Liver (tissue), 9 donors: ENCODE data around the gene MSL1. TPM values are rescaled to one million over a fixed set of nuclear protein-coding genes. Genes with fewer than 3 reads are reported as not detected.
A peak's percentile ranks its signal among the peaks of the same experiment; 100 is the strongest.

ENCODE experiments used
- DNase-seq: peaks from one replicate; pipeline ENCODE4 v3.0.0-alpha.2; 2017; ENCODE audit warnings: low spot score
- H3K27ac ChIP-seq, 2 donors: one replicate each; pipeline ENCODE4 v1.7.0; 2013; ENCODE audit warnings: inconsistent platforms in 2 of 2, low read length in 2 of 2, control low read depth in 1 of 2, low read depth in 1 of 2, mild to moderate bottlenecking in 1 of 2
- H3K27me3 ChIP-seq, 4 donors: one replicate each; pipeline versions ENCODE4 v1.6.1 to v1.7.0; 2013; ENCODE audit warnings: low read length in 3 of 4, inconsistent platforms in 1 of 4, mild to moderate bottlenecking in 1 of 4, moderate library complexity in 1 of 4; ENCODE audit not compliant: control insufficient read depth in 4 of 4, insufficient read depth in 4 of 4
- H3K36me3 ChIP-seq, 4 donors: one replicate each; pipeline versions ENCODE4 v1.6.1 to v1.7.0; 2013; ENCODE audit warnings: low read length in 3 of 4, mild to moderate bottlenecking in 3 of 4, low read depth in 1 of 4, moderate library complexity in 1 of 4; ENCODE audit not compliant: control insufficient read depth in 4 of 4, insufficient read depth in 3 of 4
- H3K4me1 ChIP-seq, 4 donors: one replicate each; pipeline versions ENCODE4 v1.6.1 to v1.7.0; 2013; ENCODE audit warnings: low read length in 3 of 4, mild to moderate bottlenecking in 3 of 4, moderate library complexity in 1 of 4; ENCODE audit not compliant: control insufficient read depth in 4 of 4, insufficient read depth in 4 of 4
- H3K4me3 ChIP-seq, 3 donors: one replicate each; pipeline versions ENCODE4 v1.6.1 to v1.7.0; 2013; ENCODE audit warnings: low read length in 3 of 3, control low read depth in 1 of 3, low read depth in 1 of 3, mild to moderate bottlenecking in 1 of 3
- H3K9ac ChIP-seq, 2 donors: one replicate each; pipeline ENCODE4 v1.7.0; 2013; ENCODE audit warnings: low read length in 2 of 2, mild to moderate bottlenecking in 2 of 2, moderate library complexity in 2 of 2, control low read depth in 1 of 2, low read depth in 1 of 2
- H3K9me3 ChIP-seq, 4 donors: one replicate each; pipeline versions ENCODE4 v1.6.1 to v1.7.0; 2013; ENCODE audit warnings: low read length in 3 of 4; ENCODE audit not compliant: control insufficient read depth in 4 of 4
- EGR1 ChIP-seq, 2 donors: IDR thresholded peaks; 2 replicates each; pipeline ENCODE4 v1.6.1; 2016 to 2018; ENCODE audit warnings: antibody characterized with exemption in 2 of 2, low read depth in 2 of 2
- FOXA1 ChIP-seq: IDR thresholded peaks from 2 replicates; pipeline ENCODE4 v1.6.1; 2016; ENCODE audit warnings: antibody characterized with exemption
- FOXA2 ChIP-seq: IDR thresholded peaks from 2 replicates; pipeline ENCODE4 v1.6.1; 2016; ENCODE audit warnings: antibody characterized with exemption
- GABPA ChIP-seq, 2 donors: IDR thresholded peaks in 1 of 2; conservative IDR thresholded peaks in 1 of 2; 2 replicates each; pipeline ENCODE4 v1.6.1; 2016; ENCODE audit warnings: antibody characterized with exemption in 2 of 2, mild to moderate bottlenecking in 1 of 2, moderate library complexity in 1 of 2
- HNF4A ChIP-seq, 2 donors: conservative IDR thresholded peaks; 2 replicates each; pipeline ENCODE4 v1.6.1; 2016; ENCODE audit warnings: antibody characterized with exemption in 2 of 2, mild to moderate bottlenecking in 2 of 2
- HNF4G ChIP-seq: IDR thresholded peaks from 2 replicates; pipeline ENCODE4 v1.6.1; 2016; ENCODE audit warnings: antibody characterized with exemption
- JUND ChIP-seq, 2 donors: IDR thresholded peaks; 2 replicates each; pipeline ENCODE4 v1.6.1; 2016; ENCODE audit warnings: antibody characterized with exemption in 2 of 2
- NR2F2 ChIP-seq: IDR thresholded peaks from 2 replicates; pipeline ENCODE4 v1.6.1; 2016; ENCODE audit warnings: antibody characterized with exemption
- RAD21 ChIP-seq, 2 donors: IDR thresholded peaks; 2 replicates each; pipeline ENCODE4 v1.6.1; 2016; ENCODE audit warnings: antibody characterized with exemption in 2 of 2, mild to moderate bottlenecking in 2 of 2
- RXRA ChIP-seq, 2 donors: IDR thresholded peaks; 2 replicates each; pipeline ENCODE4 v1.6.1; 2017 to 2018; ENCODE audit warnings: antibody characterized with exemption in 2 of 2, mild to moderate bottlenecking in 1 of 2
- SP1 ChIP-seq: IDR thresholded peaks from 2 replicates; pipeline ENCODE4 v1.6.1; 2018; ENCODE audit warnings: antibody characterized with exemption, mild to moderate bottlenecking
- TAF1 ChIP-seq: conservative IDR thresholded peaks from 2 replicates; pipeline ENCODE4 v1.6.1; 2016; ENCODE audit warnings: antibody characterized with exemption, mild to moderate bottlenecking
- YY1 ChIP-seq: IDR thresholded peaks from 2 replicates; pipeline ENCODE4 v1.6.1; 2016; ENCODE audit warnings: antibody characterized with exemption, mild to moderate bottlenecking
- WGBS: extraction: QIAGEN DNeasy Blood & Tissue Kit; methylation state at CpG from one replicate; pipeline ENCODE4 v1.1.7; 2013; 5-methylcytosine and 5-hydroxymethylcytosine counted together
- polyA plus RNA-seq, 2 donors: library from polyadenylated mRNA; stranded (reverse) in 1 of 2; unstranded in 1 of 2; fragments of 200-250 nt in 1 of 2; fragments of >200 nt in 1 of 2; fragmentation: Nextera tagmentation in 1 of 2; extraction: Ambion mirVana in 1 of 2; gene quantifications; one replicate each; pipeline versions ENCODE4 v1.2.1 to v1.2.3, GENCODE V29; 2013 to 2015
- total RNA-seq, 2 donors: library from RNA; depleted of rRNA; stranded (reverse); fragments of >200 nt; gene quantifications; one replicate each; pipeline ENCODE4 v1.2.3, GENCODE V29; 2014
- TF ChIP-seq, protein P1 (sequence below): IDR thresholded peaks from 2 replicates; pipeline ENCODE4 v1.6.1; 2016; ENCODE audit warnings: antibody characterized with exemption
- TF ChIP-seq, protein P2 (sequence below): IDR thresholded peaks from 2 replicates; pipeline ENCODE4 v1.6.1; 2016; ENCODE audit warnings: antibody characterized with exemption, mild to moderate bottlenecking
- TF ChIP-seq, protein P3 (sequence below): IDR thresholded peaks from 2 replicates; pipeline ENCODE4 v1.6.1; 2016; ENCODE audit warnings: antibody characterized with exemption
- TF ChIP-seq, protein P4 (sequence below): IDR thresholded peaks from 2 replicates; pipeline ENCODE4 v1.6.1; 2016; ENCODE audit warnings: antibody characterized with exemption
- TF ChIP-seq, protein P5 (sequence below): fragments of 150-350 bp; IDR thresholded peaks from 2 replicates; pipeline ENCODE4 v1.5.1; 2017; ENCODE audit warnings: improper control_type of control experiment, low read depth, low read length; ENCODE audit not compliant: missing input control
- donor health status: healthy.
- donor health status: healthy.
- donor health status: healthy.
- donor health status: healthy.
- donor health status: healthy.

The MSL1 gene
- total and polyA plus RNA-seq, 4 donors: 7.9 to 43.7 (median 23.6) TPM

DNA sequence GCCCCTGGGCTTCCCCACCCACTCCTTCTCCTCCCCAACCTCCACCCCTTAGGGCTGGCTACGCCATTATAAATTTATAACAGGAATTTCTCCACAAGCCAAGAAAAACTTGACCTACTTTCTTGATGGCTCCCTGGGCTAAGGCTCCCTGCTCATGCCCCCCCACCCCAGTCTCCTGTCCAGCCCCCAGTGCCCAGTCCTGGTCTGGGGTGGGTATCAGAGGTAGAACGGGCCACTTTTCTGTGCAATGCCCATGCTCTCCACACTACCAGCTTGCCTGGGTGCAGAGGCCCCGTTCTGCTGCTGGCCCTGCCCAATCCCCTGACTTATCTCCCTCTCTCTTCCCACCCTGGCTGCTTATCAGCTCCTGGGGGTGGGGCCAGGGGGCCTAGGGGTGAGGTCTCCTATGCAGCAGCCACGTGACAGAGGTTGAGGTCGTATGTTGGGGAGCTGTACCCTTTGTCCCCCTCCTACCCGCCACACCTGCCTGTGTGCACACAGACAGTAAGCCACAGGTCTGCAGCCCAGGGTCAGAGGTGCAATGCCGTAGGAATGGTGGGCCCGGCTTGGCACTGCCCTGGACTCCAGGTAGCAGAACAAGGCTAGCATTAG is 48.9 kb upstream of the MSL1 start:
- no peaks in the 10 kb centered on the region for H3K27me3 ChIP-seq
- WGBS: 66% methylated on average over 8 of the region's 8 CpGs
- no peak overlapping the region for H3K4me3 ChIP-seq
- no peak for TF ChIP-seq NR2F2
- TF ChIP-seq, protein P1, sequence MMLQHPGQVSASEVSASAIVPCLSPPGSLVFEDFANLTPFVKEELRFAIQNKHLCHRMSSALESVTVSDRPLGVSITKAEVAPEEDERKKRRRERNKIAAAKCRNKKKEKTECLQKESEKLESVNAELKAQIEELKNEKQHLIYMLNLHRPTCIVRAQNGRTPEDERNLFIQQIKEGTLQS: no peak
- TF ChIP-seq, protein P2, sequence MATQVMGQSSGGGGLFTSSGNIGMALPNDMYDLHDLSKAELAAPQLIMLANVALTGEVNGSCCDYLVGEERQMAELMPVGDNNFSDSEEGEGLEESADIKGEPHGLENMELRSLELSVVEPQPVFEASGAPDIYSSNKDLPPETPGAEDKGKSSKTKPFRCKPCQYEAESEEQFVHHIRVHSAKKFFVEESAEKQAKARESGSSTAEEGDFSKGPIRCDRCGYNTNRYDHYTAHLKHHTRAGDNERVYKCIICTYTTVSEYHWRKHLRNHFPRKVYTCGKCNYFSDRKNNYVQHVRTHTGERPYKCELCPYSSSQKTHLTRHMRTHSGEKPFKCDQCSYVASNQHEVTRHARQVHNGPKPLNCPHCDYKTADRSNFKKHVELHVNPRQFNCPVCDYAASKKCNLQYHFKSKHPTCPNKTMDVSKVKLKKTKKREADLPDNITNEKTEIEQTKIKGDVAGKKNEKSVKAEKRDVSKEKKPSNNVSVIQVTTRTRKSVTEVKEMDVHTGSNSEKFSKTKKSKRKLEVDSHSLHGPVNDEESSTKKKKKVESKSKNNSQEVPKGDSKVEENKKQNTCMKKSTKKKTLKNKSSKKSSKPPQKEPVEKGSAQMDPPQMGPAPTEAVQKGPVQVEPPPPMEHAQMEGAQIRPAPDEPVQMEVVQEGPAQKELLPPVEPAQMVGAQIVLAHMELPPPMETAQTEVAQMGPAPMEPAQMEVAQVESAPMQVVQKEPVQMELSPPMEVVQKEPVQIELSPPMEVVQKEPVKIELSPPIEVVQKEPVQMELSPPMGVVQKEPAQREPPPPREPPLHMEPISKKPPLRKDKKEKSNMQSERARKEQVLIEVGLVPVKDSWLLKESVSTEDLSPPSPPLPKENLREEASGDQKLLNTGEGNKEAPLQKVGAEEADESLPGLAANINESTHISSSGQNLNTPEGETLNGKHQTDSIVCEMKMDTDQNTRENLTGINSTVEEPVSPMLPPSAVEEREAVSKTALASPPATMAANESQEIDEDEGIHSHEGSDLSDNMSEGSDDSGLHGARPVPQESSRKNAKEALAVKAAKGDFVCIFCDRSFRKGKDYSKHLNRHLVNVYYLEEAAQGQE: no peak
- no peak for TF ChIP-seq HNF4A (conservative IDR thresholded peaks at IDR 0.05)
- TF ChIP-seq SP1: no peak
- TF ChIP-seq HNF4G: no peak
- no peak for TF ChIP-seq TAF1
- TF ChIP-seq, protein P3, sequence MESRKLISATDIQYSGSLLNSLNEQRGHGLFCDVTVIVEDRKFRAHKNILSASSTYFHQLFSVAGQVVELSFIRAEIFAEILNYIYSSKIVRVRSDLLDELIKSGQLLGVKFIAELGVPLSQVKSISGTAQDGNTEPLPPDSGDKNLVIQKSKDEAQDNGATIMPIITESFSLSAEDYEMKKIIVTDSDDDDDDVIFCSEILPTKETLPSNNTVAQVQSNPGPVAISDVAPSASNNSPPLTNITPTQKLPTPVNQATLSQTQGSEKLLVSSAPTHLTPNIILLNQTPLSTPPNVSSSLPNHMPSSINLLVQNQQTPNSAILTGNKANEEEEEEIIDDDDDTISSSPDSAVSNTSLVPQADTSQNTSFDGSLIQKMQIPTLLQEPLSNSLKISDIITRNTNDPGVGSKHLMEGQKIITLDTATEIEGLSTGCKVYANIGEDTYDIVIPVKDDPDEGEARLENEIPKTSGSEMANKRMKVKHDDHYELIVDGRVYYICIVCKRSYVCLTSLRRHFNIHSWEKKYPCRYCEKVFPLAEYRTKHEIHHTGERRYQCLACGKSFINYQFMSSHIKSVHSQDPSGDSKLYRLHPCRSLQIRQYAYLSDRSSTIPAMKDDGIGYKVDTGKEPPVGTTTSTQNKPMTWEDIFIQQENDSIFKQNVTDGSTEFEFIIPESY: no peak
- TF ChIP-seq GABPA (IDR thresholded peaks at IDR 0.05 in 1 of 2, conservative IDR thresholded peaks at IDR 0.05 in 1 of 2): no peak
- TF ChIP-seq RAD21 (IDR thresholded peaks at IDR 0.05): no peak
- TF ChIP-seq FOXA1: no peak
- TF ChIP-seq RXRA (IDR thresholded peaks at IDR 0.05): no peak
- TF ChIP-seq, protein P4, sequence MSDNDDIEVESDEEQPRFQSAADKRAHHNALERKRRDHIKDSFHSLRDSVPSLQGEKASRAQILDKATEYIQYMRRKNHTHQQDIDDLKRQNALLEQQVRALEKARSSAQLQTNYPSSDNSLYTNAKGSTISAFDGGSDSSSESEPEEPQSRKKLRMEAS: no peak
- TF ChIP-seq EGR1 (IDR thresholded peaks at IDR 0.05; ENCODE audit: low read depth in 2 of 2): no peak
- TF ChIP-seq YY1: no peak
- no peak for TF ChIP-seq FOXA2
- TF ChIP-seq, protein P5, sequence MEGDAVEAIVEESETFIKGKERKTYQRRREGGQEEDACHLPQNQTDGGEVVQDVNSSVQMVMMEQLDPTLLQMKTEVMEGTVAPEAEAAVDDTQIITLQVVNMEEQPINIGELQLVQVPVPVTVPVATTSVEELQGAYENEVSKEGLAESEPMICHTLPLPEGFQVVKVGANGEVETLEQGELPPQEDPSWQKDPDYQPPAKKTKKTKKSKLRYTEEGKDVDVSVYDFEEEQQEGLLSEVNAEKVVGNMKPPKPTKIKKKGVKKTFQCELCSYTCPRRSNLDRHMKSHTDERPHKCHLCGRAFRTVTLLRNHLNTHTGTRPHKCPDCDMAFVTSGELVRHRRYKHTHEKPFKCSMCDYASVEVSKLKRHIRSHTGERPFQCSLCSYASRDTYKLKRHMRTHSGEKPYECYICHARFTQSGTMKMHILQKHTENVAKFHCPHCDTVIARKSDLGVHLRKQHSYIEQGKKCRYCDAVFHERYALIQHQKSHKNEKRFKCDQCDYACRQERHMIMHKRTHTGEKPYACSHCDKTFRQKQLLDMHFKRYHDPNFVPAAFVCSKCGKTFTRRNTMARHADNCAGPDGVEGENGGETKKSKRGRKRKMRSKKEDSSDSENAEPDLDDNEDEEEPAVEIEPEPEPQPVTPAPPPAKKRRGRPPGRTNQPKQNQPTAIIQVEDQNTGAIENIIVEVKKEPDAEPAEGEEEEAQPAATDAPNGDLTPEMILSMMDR: no peak
- TF ChIP-seq JUND (IDR thresholded peaks at IDR 0.05): no peak
- no peak overlapping the region for H3K9ac ChIP-seq
- H3K9me3 ChIP-seq: no peaks in the 10 kb centered on the region
- H3K36me3 ChIP-seq: no peaks in the 10 kb centered on the region
- peaks cover 33 to 82% (median 57%) of the 10 kb centered on the region in 4 donors for H3K4me1 ChIP-seq
- peak; percentile 80 for DNase-seq
- peak overlapping the region in 1 of 2 donors; percentile 62 for H3K27ac ChIP-seq
